HG02588 (cell line): ENCODE results near the gene DIP2C.
"Not testable (repeated sequence)": the region's sequence is repeated elsewhere in the genome, so short reads cannot be mapped to it uniquely, and the experiment has no call there.

Experiments
- ATAC-seq: cut with Tn5 transposase; IDR thresholded peaks from one replicate; pipeline ENCODE4 v1.9.1; 2021; ENCODE audit warnings: mild to moderate bottlenecking, moderate library complexity; ENCODE audit not compliant: unreplicated experiment

Gene DIP2C

GRCh38 chr10:370449-370825 is 319.0 kb downstream of the DIP2C start:
- no peak for ATAC-seq

GRCh38 chr10:369684-370448 is 319.6 kb downstream of the DIP2C start:
- ATAC-seq, result no peak

- no peak for ATAC-seq
These were observed 320.2 kb downstream of the DIP2C start for GRCh38 chr10:369221-369683.

- no peak for ATAC-seq
These were observed 320.8 kb downstream of the DIP2C start for GRCh38 chr10:368579-369220.

GRCh38 chr10:368107-368506 is 321.4 kb downstream of the DIP2C start:
- ATAC-seq, result not testable (repeated sequence)

- no peak for ATAC-seq
These were observed 321.8 kb downstream of the DIP2C start for GRCh38 chr10:367636-368035.

- ATAC-seq, result no peak
These were observed 323.3 kb downstream of the DIP2C start for GRCh38 chr10:366186-366585.

GRCh38 chr10:364267-364775 is 325.1 kb downstream of the DIP2C start:
- no peak for ATAC-seq

GRCh38 chr10:363152-363551 is 326.3 kb downstream of the DIP2C start:
- ATAC-seq, result no peak

- no peak for ATAC-seq
These were observed 328.0 kb downstream of the DIP2C start for GRCh38 chr10:361203-362081.

GRCh38 chr10:360653-361052 is 328.8 kb downstream of the DIP2C start:
- ATAC-seq, result no peak

GRCh38 chr10:359762-360161 is 329.7 kb downstream of the DIP2C start:
- ATAC-seq, result no peak

GRCh38 chr10:359093-359492 is 330.4 kb downstream of the DIP2C start:
- no peak for ATAC-seq

- ATAC-seq, result no peak
These were observed 332.1 kb downstream of the DIP2C start for GRCh38 chr10:357201-357950.

GRCh38 chr10:356452-356851 is 333.0 kb downstream of the DIP2C start:
- no peak for ATAC-seq

GRCh38 chr10:354901-355617 is 334.4 kb downstream of the DIP2C start:
- ATAC-seq, result no peak

- no peak for ATAC-seq
These were observed 336.8 kb downstream of the DIP2C start for GRCh38 chr10:352476-353235.

- no peak for ATAC-seq
These were observed 337.6 kb downstream of the DIP2C start for GRCh38 chr10:351770-352334.

GRCh38 chr10:350981-351501 is 338.4 kb downstream of the DIP2C start:
- no peak for ATAC-seq
